Adipocyte (in vitro differentiated cells): Measurements from ENCODE around the gene RBMS3.

Source experiments
- DNase-seq: peaks from one replicate; pipeline ENCODE4 v3.0.0-alpha.2; 2015; ENCODE audit warnings: low read depth
- H3K27me3 ChIP-seq: replicated peaks from 2 replicates; pipeline ENCODE4 v1.7.0; 2013; ENCODE audit warnings: mild to moderate bottlenecking, low read length, moderate library complexity; ENCODE audit not compliant: control insufficient read depth, insufficient read depth
- H3K36me3 ChIP-seq: 2 replicates; pipeline ENCODE4 v1.7.0; 2013; ENCODE audit warnings: low read length, mild to moderate bottlenecking, moderate library complexity; ENCODE audit not compliant: control insufficient read depth, insufficient read depth, severe bottlenecking
- H3K4me1 ChIP-seq: 2 replicates; pipeline ENCODE4 v1.7.0; 2013; ENCODE audit warnings: mild to moderate bottlenecking, low read length, moderate library complexity; ENCODE audit not compliant: control insufficient read depth, insufficient read depth
- H3K4me3 ChIP-seq: 2 replicates; pipeline ENCODE4 v1.7.0; 2013; ENCODE audit warnings: mild to moderate bottlenecking, low read length, moderate library complexity
- H3K9ac ChIP-seq: 2 replicates; pipeline ENCODE4 v1.7.0; 2013; ENCODE audit warnings: mild to moderate bottlenecking, low read length, moderate library complexity
- H3K9me3 ChIP-seq: 2 replicates; pipeline ENCODE4 v1.7.0; 2013; ENCODE audit warnings: mild to moderate bottlenecking, low read length, moderate library complexity; ENCODE audit not compliant: control insufficient read depth

RBMS3 gene

GRCh38 chr3:30059240-30059639, 778.4 kb downstream of the RBMS3 start:
- H3K9me3 ChIP-seq: no peaks in the 10 kb centered on the region
- no peak overlapping the region for H3K4me3 ChIP-seq
- no peaks in the 10 kb centered on the region for H3K36me3 ChIP-seq
- H3K9ac ChIP-seq: no peak overlapping the region
- no peak for DNase-seq
- no peaks in the 10 kb centered on the region for H3K4me1 ChIP-seq
- no peaks in the 10 kb centered on the region for H3K27me3 ChIP-seq
